Peyer's patch (tissue), 4 donors: ENCODE data around the gene CUEDC2. TPM values are rescaled to one million over a fixed set of nuclear protein-coding genes. Genes with fewer than 3 reads are reported as not detected.
A peak's percentile ranks its signal among the peaks of the same experiment; 100 is the strongest.

ENCODE experiments used
- DNase-seq, 3 donors: peaks; one replicate each; pipeline ENCODE4 v3.0.0-alpha.2; 2017 to 2019
- H3K27ac ChIP-seq, 4 donors: fragments of 200-600 bp; sonication (generic); one replicate each; pipeline ENCODE4 v1.5.1; 2016 to 2019
- H3K27me3 ChIP-seq, 2 donors: fragments of 200-600 bp; sonication (generic); one replicate each; pipeline ENCODE4 v1.5.1; 2019
- H3K36me3 ChIP-seq, 3 donors: fragments of 200-600 bp; sonication (generic); one replicate each; pipeline ENCODE4 v1.5.1; 2016 to 2019
- H3K4me1 ChIP-seq, 4 donors: fragments of 200-600 bp; sonication (generic); one replicate each; pipeline ENCODE4 v1.5.1; 2016 to 2019
- H3K4me3 ChIP-seq, 4 donors: fragments of 200-600 bp; sonication (generic); 1 replicate in 3 of 4; 2 replicates in 1 of 4; pipeline ENCODE4 v1.5.1; 2016 to 2019; ENCODE audit warnings: mild to moderate bottlenecking in 1 of 4
- H3K9me3 ChIP-seq, 4 donors: fragments of 200-600 bp; sonication (generic); one replicate each; pipeline ENCODE4 v1.5.1; 2016 to 2019; ENCODE audit warnings: mild to moderate bottlenecking in 1 of 4
- POLR2A ChIP-seq, 2 donors: fragments of 450-650 bp; IDR thresholded peaks; one replicate each; pipeline ENCODE4 v1.5.1; 2017; ENCODE audit warnings: antibody characterized with exemption in 2 of 2, mild to moderate bottlenecking in 2 of 2, moderate library complexity in 2 of 2
- total RNA-seq, 4 donors: library from RNA; depleted of rRNA; stranded (reverse); fragments of >200 nt; gene quantifications; one replicate each; pipeline ENCODE4 v1.1.0, GENCODE V29; 2016
- TF ChIP-seq, protein P1 (sequence below), 6 experiments: fragments of 450-650 bp in 4 of 6; fragments of 200-600 bp in 2 of 6; sonication (generic) in 1 of 6; IDR thresholded peaks; one replicate each; pipeline ENCODE4 v1.5.1; 2017 to 2019; ENCODE audit warnings: antibody characterized with exemption in 6 of 6, mild to moderate bottlenecking in 3 of 6, moderate library complexity in 1 of 6

Gene CUEDC2
- total RNA-seq, 4 donors from 2014 or later = 8.9 to 56.9 (median 29.3) TPM

DNA sequence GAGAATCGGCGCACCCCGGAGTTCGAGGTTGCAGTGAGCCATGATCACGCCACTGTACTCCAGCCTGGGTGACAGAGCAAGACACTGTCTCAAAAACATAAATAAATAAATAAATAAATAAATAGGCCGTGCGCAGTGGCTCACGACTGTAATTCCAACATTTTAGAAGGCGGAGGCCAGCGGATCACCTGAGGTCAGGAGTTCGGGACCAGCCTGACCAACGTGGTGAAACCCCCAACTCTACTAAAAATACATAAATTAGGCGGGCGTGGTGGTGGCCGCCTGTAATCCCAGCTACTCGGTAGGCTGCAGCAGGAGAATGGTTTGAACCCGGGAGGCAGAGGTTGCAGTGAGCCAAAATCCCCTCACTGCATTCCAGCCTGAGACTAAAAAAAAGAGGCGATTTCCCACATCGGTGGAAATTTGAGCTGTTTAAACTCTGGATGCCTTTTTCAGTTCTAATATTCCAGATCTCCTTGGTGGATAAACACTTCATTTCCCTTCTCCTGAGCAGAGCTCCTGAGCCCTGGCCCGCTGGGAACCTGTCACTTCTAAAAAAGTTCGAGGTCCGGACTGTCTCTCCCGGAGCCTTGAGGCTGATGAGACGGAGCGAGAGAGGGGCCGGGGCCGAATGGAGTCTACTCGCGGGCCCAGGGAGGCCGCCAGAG is 38.8 kb downstream of the CUEDC2 start:
- Histone ChIP-seq H3K9me3 (no peaks in the 10 kb centered on the region), H3K27me3 (no peaks in the 10 kb centered on the region), H3K4me3 (peak overlapping the region; percentile 68 to 79 (median 69)), H3K4me1 (peaks cover 0 to 28% (median 17%) of the 10 kb centered on the region in 4 donors), H3K36me3 (no peaks in the 10 kb centered on the region), H3K27ac (peak overlapping the region; percentile 95 to 97 (median 96))
- TF ChIP-seq, protein P1, sequence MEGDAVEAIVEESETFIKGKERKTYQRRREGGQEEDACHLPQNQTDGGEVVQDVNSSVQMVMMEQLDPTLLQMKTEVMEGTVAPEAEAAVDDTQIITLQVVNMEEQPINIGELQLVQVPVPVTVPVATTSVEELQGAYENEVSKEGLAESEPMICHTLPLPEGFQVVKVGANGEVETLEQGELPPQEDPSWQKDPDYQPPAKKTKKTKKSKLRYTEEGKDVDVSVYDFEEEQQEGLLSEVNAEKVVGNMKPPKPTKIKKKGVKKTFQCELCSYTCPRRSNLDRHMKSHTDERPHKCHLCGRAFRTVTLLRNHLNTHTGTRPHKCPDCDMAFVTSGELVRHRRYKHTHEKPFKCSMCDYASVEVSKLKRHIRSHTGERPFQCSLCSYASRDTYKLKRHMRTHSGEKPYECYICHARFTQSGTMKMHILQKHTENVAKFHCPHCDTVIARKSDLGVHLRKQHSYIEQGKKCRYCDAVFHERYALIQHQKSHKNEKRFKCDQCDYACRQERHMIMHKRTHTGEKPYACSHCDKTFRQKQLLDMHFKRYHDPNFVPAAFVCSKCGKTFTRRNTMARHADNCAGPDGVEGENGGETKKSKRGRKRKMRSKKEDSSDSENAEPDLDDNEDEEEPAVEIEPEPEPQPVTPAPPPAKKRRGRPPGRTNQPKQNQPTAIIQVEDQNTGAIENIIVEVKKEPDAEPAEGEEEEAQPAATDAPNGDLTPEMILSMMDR (IDR thresholded peaks at IDR 0.05) = peak in 1 of 6 experiments; percentile 96
- TF ChIP-seq POLR2A (IDR thresholded peaks at IDR 0.05) = no peak
- no peak for DNase-seq

DNA sequence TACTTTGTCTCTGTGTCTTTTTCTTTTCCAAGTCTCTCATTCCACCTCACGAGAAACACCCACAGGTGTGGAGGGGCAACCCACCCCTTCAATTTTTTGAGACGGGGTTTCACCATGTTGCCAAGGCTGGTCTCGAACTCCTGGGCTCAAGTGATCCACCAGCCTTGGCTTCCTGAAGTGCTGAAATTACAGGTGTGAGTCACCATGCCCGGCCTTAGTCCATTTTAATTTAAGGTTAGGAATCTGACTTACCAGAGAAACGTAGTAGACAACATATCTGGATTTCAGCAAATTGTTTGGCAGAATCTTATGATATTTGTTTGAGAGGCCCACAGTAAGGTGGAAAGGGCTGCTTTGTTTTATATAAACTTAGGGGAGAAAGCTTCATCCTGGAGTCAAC is 40.1 kb downstream of the CUEDC2 start:
- no peaks in the 10 kb centered on the region for H3K27me3 ChIP-seq
- no peaks in the 10 kb centered on the region for H3K36me3 ChIP-seq
- no peak for DNase-seq
- no peaks in the 10 kb centered on the region for H3K9me3 ChIP-seq
- TF ChIP-seq, protein P1 (IDR thresholded peaks at IDR 0.05) = no peak
- no peak for TF ChIP-seq POLR2A (IDR thresholded peaks at IDR 0.05)
- no peak overlapping the region for H3K27ac ChIP-seq
- H3K4me3 ChIP-seq = no peak overlapping the region
- peaks cover 0 to 21% (median 15%) of the 10 kb centered on the region in 4 donors for H3K4me1 ChIP-seq

DNA sequence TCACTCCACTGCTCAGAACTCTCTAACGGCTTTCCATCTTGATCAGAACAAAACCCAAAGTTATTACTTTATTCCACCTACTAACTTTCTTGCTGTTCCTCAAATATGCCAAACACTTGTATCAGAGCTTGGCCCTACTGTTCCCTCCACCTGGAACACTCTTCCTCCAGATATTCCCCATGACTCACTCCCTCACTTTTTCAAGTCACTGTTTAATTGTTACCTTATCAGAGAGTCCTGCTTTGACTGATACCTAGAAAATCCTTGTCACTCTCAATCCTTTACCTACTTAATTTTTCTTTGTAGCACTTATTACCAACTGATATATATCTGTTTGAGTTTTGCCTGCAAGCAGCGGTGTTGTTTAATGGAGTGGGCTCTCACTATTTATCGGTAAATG is 42.5 kb downstream of the CUEDC2 start:
- Histone ChIP-seq H3K4me3 (no peak overlapping the region), H3K36me3 (no peaks in the 10 kb centered on the region), H3K4me1 (peaks cover 0 to 6% (median 3%) of the 10 kb centered on the region in 4 donors), H3K27ac (no peak overlapping the region), H3K27me3 (no peaks in the 10 kb centered on the region), H3K9me3 (no peaks in the 10 kb centered on the region)
- DNase-seq = no peak
- TF ChIP-seq, protein P1 (IDR thresholded peaks at IDR 0.05) = no peak
- TF ChIP-seq POLR2A (IDR thresholded peaks at IDR 0.05) = no peak

DNA sequence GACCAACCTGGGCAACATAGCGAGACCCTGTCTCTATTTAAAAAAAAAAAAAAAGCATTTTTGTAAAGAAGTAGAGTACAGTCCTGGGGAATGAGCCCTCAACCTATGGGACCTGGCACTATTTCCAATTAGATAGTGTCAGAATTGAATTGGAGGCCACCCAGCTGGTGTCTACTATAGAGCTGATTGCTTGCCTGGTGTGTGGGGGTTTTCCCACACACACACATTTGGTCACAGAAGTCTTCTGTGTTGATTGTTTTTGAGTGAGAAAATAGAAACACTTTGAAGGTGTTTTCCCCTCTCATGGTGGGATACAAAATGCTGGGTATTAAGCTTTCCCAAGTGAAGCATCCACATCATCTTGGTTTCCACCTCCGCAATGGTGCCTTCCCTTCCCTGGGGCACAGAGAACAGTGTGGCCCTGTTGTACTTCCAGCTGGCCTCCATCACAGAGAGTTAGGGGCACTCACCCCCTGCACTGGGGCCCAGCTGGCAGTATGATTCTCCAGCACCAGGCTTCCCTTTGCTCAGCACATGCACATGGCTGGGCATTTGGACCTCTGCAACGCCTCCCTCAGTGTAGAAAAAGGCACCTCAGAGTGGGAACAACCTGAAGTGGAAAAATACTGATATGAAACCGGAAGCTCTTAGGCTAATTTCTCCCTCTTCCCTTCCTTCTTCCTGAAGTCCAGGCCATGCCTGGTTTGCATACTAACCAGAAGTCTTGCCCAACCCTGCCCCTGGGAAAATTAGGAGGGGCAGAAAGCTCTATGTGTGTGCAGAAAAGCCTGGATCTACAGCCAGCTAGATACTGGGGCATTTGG is 47.6 kb downstream of the CUEDC2 start:
- no peaks in the 10 kb centered on the region for H3K9me3 ChIP-seq
- no peak overlapping the region for H3K27ac ChIP-seq
- TF ChIP-seq POLR2A (IDR thresholded peaks at IDR 0.05) = no peak
- TF ChIP-seq, protein P1 (IDR thresholded peaks at IDR 0.05) = no peak
- H3K4me1 ChIP-seq = no peaks in the 10 kb centered on the region
- peaks cover 0 to 33% (median 0%) of the 10 kb centered on the region in 3 donors for H3K36me3 ChIP-seq
- no peak for DNase-seq
- no peak overlapping the region for H3K4me3 ChIP-seq
- H3K27me3 ChIP-seq = no peaks in the 10 kb centered on the region

- no peak for DNase-seq
- Histone ChIP-seq H3K9me3 (no peaks in the 10 kb centered on the region), H3K27ac (no peak overlapping the region), H3K36me3 (peaks cover 0 to 41% (median 0%) of the 10 kb centered on the region in 3 donors), H3K4me1 (no peaks in the 10 kb centered on the region), H3K4me3 (no peak overlapping the region), H3K27me3 (no peaks in the 10 kb centered on the region)
- TF ChIP-seq, protein P1 (IDR thresholded peaks at IDR 0.05) = peak in 1 of 6 experiments; percentile 9
- no peak for TF ChIP-seq POLR2A (IDR thresholded peaks at IDR 0.05)
Observed at GRCh38 chr10:102384053-102384452, 48.3 kb downstream of the CUEDC2 start.
